ENCODE results near the gene PTPRA. TPM values are rescaled to one million over a fixed set of nuclear protein-coding genes. Genes with fewer than 3 reads are reported as not detected.
A peak's percentile ranks its signal among the peaks of the same experiment; 100 is the strongest.

The PTPRA gene
- total and polyA plus RNA-seq, 2 of the 13 experiments (the other 11 are each of a cell fraction or from before 2014, with no cell fraction given) = 47.2 to 127 TPM

DNA sequence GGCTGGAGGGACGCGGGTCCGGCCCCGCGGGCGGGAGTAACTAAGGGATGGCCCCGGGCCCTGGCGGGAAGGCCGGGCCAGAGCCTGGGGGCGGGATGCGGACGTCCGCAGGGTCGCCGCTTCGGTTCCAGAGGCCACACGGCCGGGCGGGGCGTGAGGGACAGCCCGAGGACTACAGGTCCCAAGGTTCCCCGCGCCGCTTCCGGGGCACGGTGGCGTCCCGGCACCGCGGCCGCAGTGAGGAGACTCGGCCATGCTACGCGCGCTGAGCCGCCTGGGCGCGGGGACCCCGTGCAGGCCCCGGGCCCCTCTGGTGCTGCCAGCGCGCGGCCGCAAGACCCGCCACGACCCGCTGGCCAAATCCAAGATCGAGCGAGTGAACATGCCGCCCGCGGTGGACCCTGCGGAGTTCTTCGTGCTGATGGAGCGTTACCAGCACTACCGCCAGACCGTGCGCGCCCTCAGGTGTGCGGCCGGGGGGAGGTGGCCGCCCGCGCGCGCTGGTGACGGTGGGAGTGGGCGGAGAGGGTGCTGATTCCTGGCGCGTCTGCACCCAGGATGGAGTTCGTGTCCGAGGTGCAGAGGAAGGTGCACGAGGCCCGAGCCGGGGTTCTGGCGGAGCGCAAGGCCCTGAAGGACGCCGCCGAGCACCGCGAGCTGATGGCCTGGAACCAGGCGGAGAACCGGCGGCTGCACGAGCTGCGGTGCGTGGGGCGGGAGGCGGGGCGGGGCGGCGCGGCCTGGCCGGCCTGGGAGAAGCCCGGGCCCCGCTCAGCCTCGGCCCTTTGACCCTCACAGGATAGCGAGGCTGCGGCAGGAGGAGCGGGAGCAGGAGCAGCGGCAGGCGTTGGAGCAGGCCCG, 172.8 kb downstream of the PTPRA start, which contains the start of gene MRPS26 (continued):
- TF ChIP-seq THAP9 (CRISPR knock-in tag; IDR thresholded peaks at IDR 0.05; ENCODE audit: borderline replicate concordance) (peak; percentile 69; the same call in 1 of the 2 replicates), NFIC (IDR thresholded peaks at IDR 0.05; ENCODE audit: low read length) (no peak), TP53 (CRISPR knock-in tag; conservative IDR thresholded peaks at IDR 0.05) (peak; percentile 79; the same call in 1 of the 2 replicates), PTBP1 (IDR thresholded peaks at IDR 0.05; ENCODE audit: low read depth, low read length, poor library complexity, severe bottlenecking) (no peak), FOXP1 (IDR thresholded peaks at IDR 0.05) (no peak), FOXP1 (CRISPR knock-in tag; IDR thresholded peaks at IDR 0.05) (0 out of 2 replicates have a peak, but pooled peaks have one; percentile 13), HOXA9 (CRISPR knock-in tag; IDR thresholded peaks at IDR 0.05; ENCODE audit: borderline replicate concordance) (peak; percentile 97), NCOR1 (IDR thresholded peaks at IDR 0.05; ENCODE audit: borderline replicate concordance, low read length) (no peak), MAX (IDR thresholded peaks at IDR 0.05) (peak; percentile 93), ZNF296 (CRISPR knock-in tag; conservative IDR thresholded peaks at IDR 0.05) (peak; percentile 76), IRX3 (CRISPR knock-in tag; IDR thresholded peaks at IDR 0.05; ENCODE audit: borderline replicate concordance, low read depth) (no peak; the same call in 1 of the 2 replicates)
- TF ChIP-seq, protein P1, sequence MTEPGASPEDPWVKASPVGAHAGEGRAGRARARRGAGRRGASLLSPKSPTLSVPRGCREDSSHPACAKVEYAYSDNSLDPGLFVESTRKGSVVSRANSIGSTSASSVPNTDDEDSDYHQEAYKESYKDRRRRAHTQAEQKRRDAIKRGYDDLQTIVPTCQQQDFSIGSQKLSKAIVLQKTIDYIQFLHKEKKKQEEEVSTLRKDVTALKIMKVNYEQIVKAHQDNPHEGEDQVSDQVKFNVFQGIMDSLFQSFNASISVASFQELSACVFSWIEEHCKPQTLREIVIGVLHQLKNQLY (CRISPR knock-in tag; IDR thresholded peaks at IDR 0.05) = no peak
- TF ChIP-seq, protein P2, sequence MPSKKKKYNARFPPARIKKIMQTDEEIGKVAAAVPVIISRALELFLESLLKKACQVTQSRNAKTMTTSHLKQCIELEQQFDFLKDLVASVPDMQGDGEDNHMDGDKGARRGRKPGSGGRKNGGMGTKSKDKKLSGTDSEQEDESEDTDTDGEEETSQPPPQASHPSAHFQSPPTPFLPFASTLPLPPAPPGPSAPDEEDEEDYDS (CRISPR knock-in tag; IDR thresholded peaks at IDR 0.05) = peak; percentile 58
- TF ChIP-seq, protein P3, sequence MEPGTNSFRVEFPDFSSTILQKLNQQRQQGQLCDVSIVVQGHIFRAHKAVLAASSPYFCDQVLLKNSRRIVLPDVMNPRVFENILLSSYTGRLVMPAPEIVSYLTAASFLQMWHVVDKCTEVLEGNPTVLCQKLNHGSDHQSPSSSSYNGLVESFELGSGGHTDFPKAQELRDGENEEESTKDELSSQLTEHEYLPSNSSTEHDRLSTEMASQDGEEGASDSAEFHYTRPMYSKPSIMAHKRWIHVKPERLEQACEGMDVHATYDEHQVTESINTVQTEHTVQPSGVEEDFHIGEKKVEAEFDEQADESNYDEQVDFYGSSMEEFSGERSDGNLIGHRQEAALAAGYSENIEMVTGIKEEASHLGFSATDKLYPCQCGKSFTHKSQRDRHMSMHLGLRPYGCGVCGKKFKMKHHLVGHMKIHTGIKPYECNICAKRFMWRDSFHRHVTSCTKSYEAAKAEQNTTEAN (CRISPR knock-in tag; conservative IDR thresholded peaks at IDR 0.05) = peak; percentile 69
- TF ChIP-seq, protein P4, sequence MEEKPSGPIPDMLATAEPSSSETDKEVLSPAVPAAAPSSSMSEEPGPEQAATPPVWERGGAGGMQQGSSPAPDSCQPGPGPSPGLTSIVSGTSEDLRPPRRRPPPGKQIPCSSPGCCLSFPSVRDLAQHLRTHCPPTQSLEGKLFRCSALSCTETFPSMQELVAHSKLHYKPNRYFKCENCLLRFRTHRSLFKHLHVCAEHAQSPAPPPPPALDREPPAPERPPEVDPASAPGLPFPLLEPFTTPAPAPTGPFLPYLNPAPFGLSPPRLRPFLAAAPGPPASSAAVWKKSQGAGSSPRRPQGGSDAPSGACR (CRISPR knock-in tag; IDR thresholded peaks at IDR 0.05) = peak; percentile 71; the same call in 1 of the 2 replicates
- TF ChIP-seq, protein P5, sequence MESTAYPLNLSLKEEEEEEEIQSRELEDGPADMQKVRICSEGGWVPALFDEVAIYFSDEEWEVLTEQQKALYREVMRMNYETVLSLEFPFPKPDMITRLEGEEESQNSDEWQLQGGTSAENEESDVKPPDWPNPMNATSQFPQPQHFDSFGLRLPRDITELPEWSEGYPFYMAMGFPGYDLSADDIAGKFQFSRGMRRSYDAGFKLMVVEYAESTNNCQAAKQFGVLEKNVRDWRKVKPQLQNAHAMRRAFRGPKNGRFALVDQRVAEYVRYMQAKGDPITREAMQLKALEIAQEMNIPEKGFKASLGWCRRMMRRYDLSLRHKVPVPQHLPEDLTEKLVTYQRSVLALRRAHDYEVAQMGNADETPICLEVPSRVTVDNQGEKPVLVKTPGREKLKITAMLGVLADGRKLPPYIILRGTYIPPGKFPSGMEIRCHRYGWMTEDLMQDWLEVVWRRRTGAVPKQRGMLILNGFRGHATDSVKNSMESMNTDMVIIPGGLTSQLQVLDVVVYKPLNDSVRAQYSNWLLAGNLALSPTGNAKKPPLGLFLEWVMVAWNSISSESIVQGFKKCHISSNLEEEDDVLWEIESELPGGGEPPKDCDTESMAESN (CRISPR knock-in tag; conservative IDR thresholded peaks at IDR 0.05) = peak; percentile 93
